Measurements from ENCODE around the gene FAM89A.
"Not testable (repeated sequence)": the region's sequence is repeated elsewhere in the genome, so short reads cannot be mapped to it uniquely, and the experiment has no call there.

Gene FAM89A

DNA sequence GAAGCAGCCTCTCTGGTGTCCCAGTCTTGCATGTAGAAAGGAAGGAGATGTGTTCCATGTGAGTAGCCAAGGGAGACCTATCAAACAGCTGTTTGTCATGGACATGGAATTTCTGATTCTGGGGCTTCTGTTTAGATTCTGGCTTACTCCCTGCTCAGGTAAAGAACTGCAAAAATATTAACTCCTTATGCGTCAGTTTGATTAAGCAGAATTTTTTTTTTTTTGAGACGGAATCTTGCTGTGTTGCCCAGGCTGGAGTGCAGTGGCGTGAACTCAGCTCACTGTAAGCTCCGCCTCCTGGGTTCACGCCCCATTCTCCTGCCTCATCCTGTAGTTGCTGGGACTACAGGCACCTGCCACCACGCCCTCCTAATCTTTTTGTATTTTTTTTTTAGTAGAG lies 54.3 kb downstream of the FAM89A start:
- no peak for DNase-seq

DNA sequence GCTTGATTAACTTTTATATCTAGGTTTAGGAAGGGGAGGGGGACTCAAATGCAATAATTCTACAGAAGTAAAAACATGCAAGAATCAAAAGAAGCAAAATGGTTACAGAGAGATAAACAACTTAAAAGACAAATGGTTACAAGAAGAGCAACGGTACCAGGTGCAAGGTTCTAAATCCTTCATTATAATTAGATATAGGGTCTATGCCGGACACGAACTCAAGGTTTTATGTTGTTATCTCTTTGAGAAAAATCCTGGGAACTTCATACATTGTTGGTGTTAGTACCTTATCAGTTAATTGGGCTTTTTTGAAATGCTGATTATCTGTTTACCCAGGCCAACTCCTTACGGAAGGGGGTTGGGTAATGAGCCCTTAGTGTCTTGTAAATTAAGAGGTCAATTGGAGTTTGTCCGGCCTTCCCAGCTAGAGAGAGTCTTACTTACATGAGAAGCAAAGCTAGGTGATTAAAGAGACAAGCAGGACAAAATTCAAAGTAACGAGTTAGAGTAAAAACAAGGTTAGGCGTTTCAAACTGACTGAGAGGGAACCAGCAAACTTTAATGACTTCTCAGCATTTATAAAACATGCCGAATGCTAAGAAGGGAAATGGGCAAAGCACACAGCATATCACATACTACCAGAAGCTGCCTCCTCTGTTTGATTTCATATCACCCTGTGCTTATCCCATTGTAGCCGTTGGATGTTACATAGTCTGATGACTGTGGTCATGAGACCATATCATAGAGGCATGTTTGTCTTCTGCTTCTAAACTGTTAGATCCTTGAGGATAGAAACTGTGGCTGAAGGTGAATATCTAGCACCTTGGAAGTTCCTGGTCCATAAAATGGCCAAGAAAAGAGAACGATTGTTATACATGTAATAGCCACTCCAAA lies 55.2 kb downstream of the FAM89A start:
- not testable (repeated sequence) for DNase-seq

DNA sequence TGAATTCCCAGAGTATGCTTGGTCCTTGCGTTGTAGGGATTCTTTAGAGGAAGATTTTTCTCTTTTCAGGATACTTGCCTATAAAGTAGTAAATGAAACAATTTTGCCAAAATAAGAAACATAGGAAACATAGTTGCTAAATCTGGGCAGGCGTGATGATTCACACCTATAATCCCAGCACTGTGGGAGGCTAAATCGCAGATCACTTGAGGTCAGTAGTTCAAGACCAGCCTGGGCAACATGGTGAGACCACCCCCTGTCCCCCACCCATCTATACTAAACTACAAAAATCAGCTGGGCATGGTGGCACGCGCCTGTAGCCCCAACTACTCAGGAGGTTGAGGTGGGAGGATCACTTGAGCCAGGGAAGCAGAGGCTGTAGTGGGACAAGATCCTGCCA lies 56.2 kb downstream of the FAM89A start:
- no peak for DNase-seq

DNA sequence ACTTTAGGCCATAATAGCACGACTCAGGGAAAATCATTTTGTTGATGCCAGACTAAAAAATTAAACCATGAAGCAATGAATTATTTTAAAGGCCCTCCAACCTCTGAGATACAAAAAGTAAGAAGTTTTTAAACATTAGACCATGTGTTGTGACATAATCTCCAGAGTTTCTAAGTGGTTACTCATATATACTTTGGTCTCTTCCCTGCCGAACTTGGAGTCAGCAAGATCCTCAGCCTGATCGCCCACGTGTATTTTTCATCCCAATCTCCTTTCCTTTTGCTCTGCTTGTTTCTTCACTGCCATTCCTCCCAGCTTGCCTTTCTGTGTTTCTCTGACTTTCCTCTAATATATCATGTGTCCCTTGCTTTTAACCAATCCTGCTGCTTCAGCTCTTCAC lies 57.4 kb downstream of the FAM89A start:
- no peak for DNase-seq

DNA sequence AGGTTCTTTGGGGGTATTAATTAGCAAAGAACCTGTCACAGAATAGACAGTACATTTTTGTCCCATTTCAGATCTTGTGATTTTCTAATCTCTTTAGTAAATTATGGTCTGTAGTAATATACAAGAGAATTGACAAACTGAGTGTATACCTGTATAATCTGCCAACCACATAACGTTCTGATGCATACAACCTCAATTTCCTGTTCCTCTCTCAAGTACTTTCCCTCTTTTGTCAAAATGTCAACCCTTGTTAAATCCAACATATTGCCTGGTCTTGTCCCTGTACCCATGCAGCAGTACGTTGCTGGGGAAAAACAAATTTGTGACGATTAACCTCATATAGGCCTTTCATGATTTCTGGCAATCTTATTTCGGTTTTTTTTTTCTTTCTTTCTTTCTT lies 60.1 kb downstream of the FAM89A start:
- DNase-seq: no peak

DNA sequence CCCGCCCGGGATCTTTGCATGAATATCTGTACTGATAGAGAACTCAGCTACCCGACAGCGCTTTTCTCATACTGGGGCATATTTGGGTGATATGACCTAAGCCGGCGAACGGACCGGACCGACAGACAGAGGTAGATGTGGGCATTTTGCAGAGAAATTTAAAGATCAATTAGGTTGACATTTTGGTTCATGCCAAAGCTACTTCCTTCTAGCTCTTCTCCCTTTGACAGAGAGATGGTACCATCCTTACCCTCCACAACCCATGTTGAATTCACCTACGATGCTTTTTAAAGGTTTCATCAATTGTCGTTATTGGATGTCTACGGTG lies 60.7 kb downstream of the FAM89A start:
- no peak for DNase-seq

DNA sequence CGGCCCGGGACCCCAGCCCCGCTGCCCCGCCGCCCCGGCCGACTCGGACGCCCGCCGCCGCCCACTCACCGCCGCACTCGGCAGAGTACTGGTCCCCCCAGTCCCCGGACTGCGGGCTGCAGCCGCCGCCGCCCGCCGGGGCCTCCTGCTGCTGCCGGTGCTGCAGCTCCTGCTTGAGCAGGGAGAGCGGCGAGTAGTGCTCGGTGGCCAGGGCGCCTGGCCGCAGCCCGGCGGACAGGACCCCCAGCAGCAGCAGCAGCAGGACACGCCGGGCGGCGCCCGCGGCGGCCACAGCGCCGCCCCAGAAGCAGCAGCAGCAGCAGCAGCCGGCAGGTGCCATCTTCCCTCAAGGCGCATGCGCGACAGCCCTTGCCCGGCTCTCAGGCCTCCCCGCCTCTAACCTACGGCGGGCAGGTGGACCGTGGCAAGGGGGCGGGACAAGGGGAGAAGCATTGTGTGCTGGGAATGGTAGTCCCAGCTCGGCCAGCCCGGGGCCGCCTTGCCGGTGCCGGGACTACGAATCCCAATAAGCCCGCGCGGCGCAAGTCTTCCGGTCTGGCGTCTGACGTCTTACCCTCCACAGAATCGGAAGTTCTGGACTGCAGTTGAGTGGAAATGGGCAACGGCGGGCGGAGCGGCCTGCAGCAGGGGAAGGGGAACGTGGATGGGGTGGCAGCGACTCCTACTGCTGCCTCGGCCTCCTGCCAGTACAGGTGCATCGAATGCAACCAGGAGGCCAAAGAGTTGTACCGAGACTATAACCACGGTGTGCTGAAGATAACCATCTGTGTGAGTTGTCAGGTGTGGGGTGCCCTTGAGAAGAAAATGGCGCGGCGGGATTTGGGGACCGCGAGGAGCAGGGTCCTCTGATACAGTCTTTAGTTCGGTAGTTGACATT lies 61.3 kb downstream of the FAM89A start, which contains the start of the genes ARV1 and TTC13:
TSS of gene ARV1 (plus strand) at position 604 of the 898 bp plus-strand sequence. CDS start at position 616, 12 bp downstream.
TSS of gene TTC13 (minus strand) at position 371 of the 898 bp plus-strand sequence. CDS start at position 340, 31 bp downstream.
- peak; percentile 93 to 94 for DNase-seq

DNA sequence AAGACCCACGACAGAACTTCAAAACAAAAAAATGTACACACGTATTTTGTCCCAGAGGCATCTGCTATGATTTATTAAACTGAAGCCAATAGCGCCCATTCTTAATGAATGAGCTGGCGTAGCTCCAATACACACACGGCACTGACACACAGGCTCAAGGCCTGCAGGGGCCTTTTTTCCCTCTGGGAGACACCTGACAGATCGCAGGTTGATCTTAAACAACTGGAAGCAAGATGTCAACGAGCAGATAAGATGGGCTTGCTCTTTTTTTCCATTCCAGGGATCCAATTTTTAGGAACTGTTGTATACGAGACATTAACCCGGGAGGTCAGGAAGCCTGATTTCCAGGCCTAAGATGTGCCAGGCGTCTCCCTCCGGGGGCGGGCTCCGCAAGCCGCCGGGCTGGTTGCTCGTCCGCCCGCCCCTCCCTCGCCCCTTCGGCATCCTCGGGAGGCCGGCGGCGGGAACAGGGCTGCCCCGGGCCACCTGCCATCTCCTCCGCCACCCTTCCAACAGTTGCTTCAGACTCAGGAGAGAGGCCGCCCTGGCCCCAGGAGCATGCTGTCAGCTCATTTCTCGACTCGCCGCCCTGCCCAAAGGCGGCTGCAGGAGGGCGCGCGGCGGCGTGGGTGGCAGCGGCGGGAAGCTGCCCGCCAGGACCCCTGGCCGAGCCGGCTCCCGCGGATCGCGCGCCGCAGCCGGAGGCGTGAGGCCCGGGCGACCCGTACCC lies 62.1 kb downstream of the FAM89A start:
- peak; percentile 19 to 25 for DNase-seq

DNA sequence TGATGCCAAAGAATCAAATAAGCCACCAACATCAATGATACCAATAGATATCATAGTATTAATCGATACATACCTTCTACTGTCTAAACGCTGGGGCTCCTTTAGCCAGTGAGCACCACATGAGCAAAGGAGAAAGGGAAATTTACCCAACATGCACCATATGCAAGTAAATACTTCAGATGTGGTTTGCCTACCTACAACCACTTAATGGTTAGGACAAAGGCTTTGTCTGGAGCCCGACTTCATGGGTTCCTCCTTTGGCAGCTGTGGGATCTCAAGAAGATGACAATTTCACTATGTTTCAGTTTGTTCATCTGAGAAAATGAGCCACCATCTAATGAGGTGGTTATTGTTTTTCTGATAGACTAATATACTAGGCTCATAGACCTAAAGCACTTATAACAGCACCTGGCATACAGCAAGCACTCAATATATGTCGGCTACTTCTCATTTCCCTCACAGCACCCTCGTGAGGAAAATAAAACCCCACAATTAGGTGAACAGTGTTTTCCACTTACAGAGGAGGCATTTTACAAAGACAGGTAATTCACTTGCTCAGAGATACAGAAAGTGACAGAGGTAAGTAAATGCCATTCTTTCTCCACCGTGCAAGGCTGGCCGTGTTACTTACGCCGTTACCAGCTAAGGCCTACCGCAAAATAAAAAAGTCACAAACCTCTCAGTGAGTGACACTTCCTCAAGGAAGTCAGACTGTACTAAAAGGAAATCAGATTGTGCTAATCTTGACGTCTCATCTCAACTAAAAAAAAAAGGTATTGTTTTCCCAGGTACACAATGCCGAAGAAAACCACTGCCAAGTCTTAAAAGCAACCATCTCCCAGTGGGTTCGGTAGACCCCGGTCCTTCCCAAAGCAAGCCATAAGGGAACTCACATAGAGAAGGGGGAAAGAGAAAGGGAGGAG lies 63.0 kb downstream of the FAM89A start:
- peak in 1 of 2 donors; percentile 6 for DNase-seq

DNA sequence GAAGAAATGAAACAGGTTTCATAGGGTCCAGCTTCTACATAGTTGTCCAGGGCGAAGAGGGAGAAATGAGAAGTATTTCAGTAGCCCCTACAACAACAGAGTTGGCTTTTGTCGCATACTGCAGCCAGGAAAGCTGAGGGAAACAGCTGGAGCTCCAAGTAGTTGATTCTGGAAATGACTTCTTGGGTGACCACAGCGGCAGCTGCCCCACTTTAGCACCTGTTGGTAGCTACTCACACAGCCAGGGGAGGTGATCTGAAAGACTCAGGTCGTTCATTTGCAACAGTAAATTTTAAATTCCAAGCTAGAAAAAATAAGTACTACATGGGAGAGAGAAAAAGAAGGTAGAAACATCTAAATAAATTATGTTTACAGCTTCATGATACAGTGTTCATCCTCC lies 63.7 kb downstream of the FAM89A start:
- DNase-seq: no peak

DNA sequence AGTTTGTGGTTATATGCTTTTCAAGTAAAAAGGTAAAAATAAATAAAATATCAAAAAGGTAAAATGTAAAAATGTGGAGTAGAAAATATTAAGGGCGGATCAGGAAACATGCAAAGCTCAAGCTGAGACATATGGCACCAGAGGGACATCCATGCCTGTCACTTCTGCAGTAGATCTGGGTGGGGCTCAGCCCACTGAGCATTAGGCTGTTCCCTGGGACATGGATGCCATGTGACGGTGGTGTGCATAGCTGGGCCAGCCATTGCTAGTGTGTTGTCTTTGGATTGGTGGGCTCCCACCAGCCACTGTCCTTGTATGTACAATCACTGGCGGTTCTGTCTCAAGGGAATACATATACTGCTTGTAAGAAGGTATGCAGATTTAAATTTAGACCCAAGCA lies 64.4 kb downstream of the FAM89A start:
- DNase-seq: no peak

DNA sequence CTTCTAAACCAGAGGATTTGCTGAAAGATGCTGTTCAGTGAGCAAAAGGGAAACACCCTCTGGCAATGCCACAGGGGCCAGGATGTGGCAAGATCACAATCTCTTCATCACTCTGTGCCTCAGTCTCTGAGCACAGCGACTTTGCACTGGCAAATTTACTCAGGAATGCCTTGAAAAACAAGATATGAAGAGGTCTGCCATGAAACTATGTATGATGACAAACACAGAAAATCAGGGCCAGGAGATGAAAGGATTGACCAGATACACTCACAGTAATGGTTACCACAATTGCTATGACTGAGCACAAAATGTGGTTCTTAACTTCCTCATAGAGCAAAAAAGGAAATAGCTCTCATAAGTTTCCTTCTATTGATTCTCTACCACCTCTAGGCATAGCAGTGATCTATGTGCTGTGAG lies 67.2 kb downstream of the FAM89A start:
- DNase-seq: peak; percentile 24 to 28

DNA sequence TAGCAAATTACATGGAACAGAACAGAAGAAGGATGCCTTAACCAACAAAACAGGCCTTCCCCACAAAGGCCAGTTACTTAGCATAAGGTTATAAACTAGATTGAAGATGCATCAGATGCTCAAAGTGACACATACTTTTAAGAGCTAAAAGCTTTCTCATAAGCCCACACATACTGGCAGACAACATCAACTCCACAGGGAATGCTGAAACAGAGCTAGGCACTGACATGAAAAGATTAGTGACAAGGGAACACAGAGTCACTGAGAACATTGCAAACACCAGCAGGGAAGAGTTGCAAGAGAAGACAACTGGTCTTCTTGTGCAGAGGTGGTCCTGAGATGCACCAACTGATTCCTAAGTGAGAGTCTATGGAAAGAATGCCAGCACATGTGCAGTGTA lies 68.3 kb downstream of the FAM89A start:
- DNase-seq: no peak

DNA sequence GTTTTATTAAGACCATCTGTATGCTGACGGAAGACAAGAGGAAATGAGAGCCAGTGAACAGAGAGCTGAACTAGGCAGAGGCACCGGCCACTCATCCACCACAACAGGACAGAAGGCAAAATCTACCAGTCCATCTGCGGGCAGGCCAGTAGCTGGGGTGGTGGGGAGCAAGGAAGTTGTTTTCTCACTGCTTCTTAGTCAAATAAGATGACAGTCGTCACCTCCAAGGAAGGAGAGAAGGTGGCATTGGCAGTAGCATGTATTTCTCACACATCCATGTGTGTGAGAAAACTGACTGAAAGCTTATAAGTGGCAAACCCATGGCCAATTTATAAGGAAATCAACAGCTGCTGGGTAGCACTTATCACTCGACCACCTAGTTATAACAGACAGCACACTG lies 69.6 kb downstream of the FAM89A start:
- no peak for DNase-seq

Data from stimulated activated CD4-positive, alpha-beta T cell treated with anti-CD3 and anti-CD28 coated beads, Interleukin-2, amount 100 ng/mL, for 48 hours (primary cell).